ENCODE data around the gene TBC1D12.

The TBC1D12 gene

GRCh38 chr10:94420516-94420915, 18.2 kb downstream of the TBC1D12 start:
- no peak for DNase-seq
- Mint-ChIP-seq H3K27ac (no peak overlapping the region), H3K4me3 (no peak overlapping the region), H3K4me1 (no peaks in the 10 kb centered on the region), H3K36me3 (no peaks in the 10 kb centered on the region), H3K9me3 (no peaks in the 10 kb centered on the region), H3K27me3 (peaks cover 4% of the 10 kb centered on the region)
- CTCF ChIA-PET = no interaction called here

- CTCF ChIA-PET = no interaction called here
- H3K27ac Mint-ChIP-seq = no peak overlapping the region
- no peak for DNase-seq
- no peaks in the 10 kb centered on the region for H3K9me3 Mint-ChIP-seq
- H3K4me3 Mint-ChIP-seq = no peak overlapping the region
- no peaks in the 10 kb centered on the region for H3K4me1 Mint-ChIP-seq
- no peaks in the 10 kb centered on the region for H3K36me3 Mint-ChIP-seq
- H3K27me3 Mint-ChIP-seq = peaks cover 4% of the 10 kb centered on the region
Observed at GRCh38 chr10:94420998-94421528, 18.7 kb downstream of the TBC1D12 start.

DNA sequence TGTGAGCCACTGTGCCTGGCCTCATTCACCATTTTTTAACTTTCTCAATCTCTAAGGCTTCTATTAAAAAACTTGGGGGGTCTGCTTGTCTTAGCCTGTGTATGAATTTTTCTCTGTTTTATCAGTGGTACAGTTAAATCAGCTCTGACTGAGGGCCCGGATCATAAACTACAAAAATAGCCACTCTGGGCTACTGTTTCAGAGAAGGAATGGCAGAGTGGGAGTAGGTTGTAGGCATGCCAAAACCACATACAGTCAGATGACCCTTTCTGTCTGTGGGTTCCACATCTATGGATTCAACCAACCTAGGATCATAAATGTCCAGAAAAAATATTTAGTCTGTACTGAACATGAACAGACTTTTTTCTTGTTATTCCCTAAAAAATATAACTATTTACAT, 21.3 kb downstream of the TBC1D12 start:
- CTCF ChIA-PET = no interaction called here
- DNase-seq = no peak
- no peak overlapping the region for H3K27ac Mint-ChIP-seq
- no peaks in the 10 kb centered on the region for H3K9me3 Mint-ChIP-seq
- no peaks in the 10 kb centered on the region for H3K4me1 Mint-ChIP-seq
- H3K36me3 Mint-ChIP-seq = no peaks in the 10 kb centered on the region
- H3K27me3 Mint-ChIP-seq = no peaks in the 10 kb centered on the region
- no peak overlapping the region for H3K4me3 Mint-ChIP-seq

GRCh38 chr10:94424714-94425337, 22.5 kb downstream of the TBC1D12 start:
- CTCF ChIA-PET = no interaction called here
- Mint-ChIP-seq H3K4me3 (no peak overlapping the region), H3K27ac (no peak overlapping the region), H3K4me1 (no peaks in the 10 kb centered on the region), H3K36me3 (no peaks in the 10 kb centered on the region), H3K9me3 (no peaks in the 10 kb centered on the region), H3K27me3 (no peaks in the 10 kb centered on the region)
- DNase-seq = no peak

DNA sequence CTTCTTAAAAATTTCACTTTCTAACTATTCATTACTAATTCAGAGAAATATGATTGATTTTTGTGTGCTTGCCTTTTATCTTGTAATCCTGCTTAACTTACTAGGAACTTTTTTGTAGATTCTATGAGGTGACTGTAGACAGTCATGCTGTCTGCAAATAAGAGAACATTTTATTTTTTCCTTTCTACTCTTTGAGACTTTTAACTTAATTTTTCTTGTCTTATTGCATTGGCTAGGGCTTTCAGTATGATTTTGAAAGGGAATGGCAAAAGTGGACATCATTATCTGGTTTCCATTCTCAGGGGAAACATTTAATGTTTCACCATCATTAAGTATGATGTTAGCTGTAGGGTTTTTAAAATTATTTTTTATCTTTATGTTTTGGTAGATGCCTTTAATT, 23.6 kb downstream of the TBC1D12 start:
- Mint-ChIP-seq H3K4me1 (no peaks in the 10 kb centered on the region), H3K27ac (no peak overlapping the region), H3K27me3 (no peaks in the 10 kb centered on the region), H3K36me3 (no peaks in the 10 kb centered on the region), H3K9me3 (no peaks in the 10 kb centered on the region), H3K4me3 (no peak overlapping the region)
- DNase-seq = no peak
- CTCF ChIA-PET = no interaction called here

- no peaks in the 10 kb centered on the region for H3K36me3 Mint-ChIP-seq
- no peaks in the 10 kb centered on the region for H3K4me1 Mint-ChIP-seq
- no peak overlapping the region for H3K27ac Mint-ChIP-seq
- CTCF ChIA-PET = no interaction called here
- no peak overlapping the region for H3K4me3 Mint-ChIP-seq
- no peaks in the 10 kb centered on the region for H3K9me3 Mint-ChIP-seq
- no peak for DNase-seq
- no peaks in the 10 kb centered on the region for H3K27me3 Mint-ChIP-seq
Observed at GRCh38 chr10:94427166-94427565, 24.8 kb downstream of the TBC1D12 start.

DNA sequence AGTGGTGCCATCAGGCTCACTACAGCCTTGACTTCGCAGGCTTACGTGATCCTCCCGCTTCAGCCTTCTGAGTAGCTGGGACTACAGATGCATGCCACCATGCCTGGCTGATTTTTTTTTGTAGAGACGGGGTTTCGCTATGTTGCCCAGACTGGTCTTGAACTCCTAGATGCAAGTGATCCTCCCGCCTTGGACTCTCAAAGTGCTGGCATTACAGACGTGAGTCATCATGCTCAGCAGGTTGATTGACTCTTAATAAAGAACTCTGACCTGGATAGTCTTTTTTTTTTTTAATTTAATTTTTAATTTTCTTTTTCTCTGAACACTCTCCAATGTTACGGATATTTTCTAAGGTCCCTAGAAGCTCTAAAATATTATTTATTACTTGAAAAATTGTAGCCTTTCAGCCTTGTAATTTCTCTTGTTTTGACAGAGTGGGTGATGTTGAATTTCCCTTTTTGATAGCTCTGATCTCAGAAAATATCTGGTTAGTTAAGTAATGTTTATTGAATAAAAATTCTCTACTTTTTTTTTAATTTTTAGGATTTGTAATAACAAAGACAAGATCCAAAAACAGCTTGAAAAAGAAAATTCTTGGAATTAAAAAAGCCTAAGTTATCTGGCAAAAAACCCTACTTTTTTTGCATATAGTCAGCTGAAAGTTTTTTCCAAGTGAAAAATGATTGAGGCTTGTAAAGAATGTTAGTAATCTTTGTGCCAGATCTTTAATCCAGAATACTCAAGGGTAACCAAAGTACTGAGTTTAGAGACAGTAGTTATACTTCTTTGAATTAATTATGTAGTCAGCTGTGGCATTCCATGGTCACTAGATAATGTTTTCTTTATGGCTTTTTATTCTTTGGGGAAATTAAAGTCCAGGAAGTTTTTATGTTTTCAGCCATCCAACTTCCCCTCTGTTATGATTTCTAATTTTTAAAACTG, 26.7 kb downstream of the TBC1D12 start:
- CTCF ChIA-PET = interaction anchor here (0.7 kb wide), 1 partner anchor 99 kb away, joined by 3 read pairs; no protein-coding TSS in a partner anchor
- Mint-ChIP-seq H3K9me3 (no peaks in the 10 kb centered on the region), H3K4me3 (no peak overlapping the region), H3K4me1 (no peaks in the 10 kb centered on the region), H3K27ac (no peak overlapping the region), H3K36me3 (no peaks in the 10 kb centered on the region), H3K27me3 (no peaks in the 10 kb centered on the region)
- no peak for DNase-seq

- no peak overlapping the region for H3K27ac Mint-ChIP-seq
- no peak for DNase-seq
- H3K27me3 Mint-ChIP-seq = no peaks in the 10 kb centered on the region
- H3K4me1 Mint-ChIP-seq = no peaks in the 10 kb centered on the region
- H3K9me3 Mint-ChIP-seq = no peaks in the 10 kb centered on the region
- CTCF ChIA-PET = no interaction called here
- no peaks in the 10 kb centered on the region for H3K36me3 Mint-ChIP-seq
- H3K4me3 Mint-ChIP-seq = no peak overlapping the region
Observed at GRCh38 chr10:94430701-94431100, 28.4 kb downstream of the TBC1D12 start.

DNA sequence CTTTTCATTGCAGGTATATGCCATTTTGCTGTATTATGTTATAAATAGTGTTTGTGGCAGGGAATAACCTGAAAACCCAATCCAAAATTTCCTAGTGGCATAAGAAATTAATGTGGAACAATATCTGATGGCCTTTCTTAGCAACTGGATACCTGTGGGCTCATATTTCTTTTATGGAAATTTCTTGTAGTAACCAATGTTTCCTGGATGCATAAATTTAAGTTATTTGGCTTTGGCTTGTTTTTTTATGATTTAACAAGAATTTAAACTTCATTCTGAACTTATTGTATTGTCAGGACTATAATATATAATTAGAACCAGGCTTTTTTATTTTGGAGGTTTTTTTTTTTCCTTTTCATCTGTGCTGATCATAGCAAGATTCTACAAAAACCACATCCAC, 30.1 kb downstream of the TBC1D12 start:
- H3K9me3 Mint-ChIP-seq = peaks cover 2% of the 10 kb centered on the region
- no peaks in the 10 kb centered on the region for H3K36me3 Mint-ChIP-seq
- DNase-seq = no peak
- no peak overlapping the region for H3K4me3 Mint-ChIP-seq
- no peak overlapping the region for H3K27ac Mint-ChIP-seq
- no peaks in the 10 kb centered on the region for H3K4me1 Mint-ChIP-seq
- CTCF ChIA-PET = no interaction called here
- H3K27me3 Mint-ChIP-seq = no peaks in the 10 kb centered on the region

GRCh38 chr10:94439275-94439861, 37.0 kb downstream of the TBC1D12 start:
- CTCF ChIA-PET = no interaction called here
- Mint-ChIP-seq H3K9me3 (peaks cover 5% of the 10 kb centered on the region), H3K4me1 (no peaks in the 10 kb centered on the region), H3K36me3 (no peaks in the 10 kb centered on the region), H3K4me3 (no peak overlapping the region), H3K27me3 (peaks cover 3% of the 10 kb centered on the region), H3K27ac (no peak overlapping the region)
- DNase-seq = no peak

DNA sequence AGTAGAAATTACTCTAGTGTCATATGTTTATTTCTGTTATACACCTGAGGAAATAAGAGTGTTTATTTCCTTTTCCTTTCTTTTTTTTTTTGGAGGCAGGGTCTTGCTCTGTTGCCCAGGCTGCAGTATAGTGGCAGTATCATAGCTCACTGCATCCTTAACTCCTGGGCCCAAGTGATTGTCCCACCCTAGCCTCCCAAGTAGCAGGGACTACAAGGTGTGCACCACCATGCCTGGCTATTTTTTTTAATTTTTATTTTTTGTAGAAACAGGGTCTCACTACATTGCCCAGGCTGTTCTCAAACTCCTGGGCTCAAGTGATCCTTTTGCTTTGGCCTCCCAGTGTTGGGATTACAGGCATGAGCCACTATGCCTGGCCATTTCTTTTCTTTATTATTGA, 37.8 kb downstream of the TBC1D12 start:
- no peak overlapping the region for H3K27ac Mint-ChIP-seq
- CTCF ChIA-PET = no interaction called here
- DNase-seq = no peak
- H3K4me3 Mint-ChIP-seq = no peak overlapping the region
- H3K4me1 Mint-ChIP-seq = no peaks in the 10 kb centered on the region
- H3K27me3 Mint-ChIP-seq = peaks cover 3% of the 10 kb centered on the region
- H3K36me3 Mint-ChIP-seq = no peaks in the 10 kb centered on the region
- H3K9me3 Mint-ChIP-seq = peaks cover 5% of the 10 kb centered on the region

GRCh38 chr10:94443047-94443446, 40.7 kb downstream of the TBC1D12 start:
- peaks cover 3% of the 10 kb centered on the region for H3K27me3 Mint-ChIP-seq
- H3K4me3 Mint-ChIP-seq = no peak overlapping the region
- DNase-seq = no peak
- H3K27ac Mint-ChIP-seq = no peak overlapping the region
- no peaks in the 10 kb centered on the region for H3K4me1 Mint-ChIP-seq
- H3K9me3 Mint-ChIP-seq = no peaks in the 10 kb centered on the region
- CTCF ChIA-PET = interaction anchor here (0.9 to 2.6 kb wide), 2 partner anchors 123 to 162 kb away, joined by 3 to 6 read pairs; no protein-coding TSS in a partner anchor
- H3K36me3 Mint-ChIP-seq = no peaks in the 10 kb centered on the region

DNA sequence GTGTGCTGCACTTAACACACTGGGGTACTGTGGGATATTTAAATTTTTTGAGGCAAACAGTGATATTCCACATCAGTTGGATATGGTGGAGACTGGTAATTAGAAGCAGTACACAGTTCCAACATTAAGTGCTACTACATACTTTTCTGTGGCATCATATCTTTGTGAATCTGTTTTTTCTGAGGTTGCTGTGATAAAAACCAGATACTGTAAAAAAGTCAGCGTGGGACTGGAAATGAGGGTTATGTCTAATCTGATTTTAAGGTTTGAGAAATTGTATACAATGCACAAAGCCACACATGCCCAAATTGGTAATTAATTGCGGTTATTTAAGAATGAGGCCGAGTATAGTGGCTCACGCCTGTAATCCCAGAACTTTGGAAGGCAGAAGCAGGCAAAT, 41.2 kb downstream of the TBC1D12 start:
- Mint-ChIP-seq H3K36me3 (no peaks in the 10 kb centered on the region), H3K4me1 (no peaks in the 10 kb centered on the region), H3K4me3 (no peak overlapping the region), H3K27me3 (peaks cover 3% of the 10 kb centered on the region), H3K27ac (no peak overlapping the region), H3K9me3 (no peaks in the 10 kb centered on the region)
- DNase-seq = no peak
- CTCF ChIA-PET = interaction anchor here (0.6 to 2.6 kb wide), 10 partner anchors 9 to 683 kb away, joined by 3 to 11 read pairs (median 4); no protein-coding TSS in a partner anchor

DNA sequence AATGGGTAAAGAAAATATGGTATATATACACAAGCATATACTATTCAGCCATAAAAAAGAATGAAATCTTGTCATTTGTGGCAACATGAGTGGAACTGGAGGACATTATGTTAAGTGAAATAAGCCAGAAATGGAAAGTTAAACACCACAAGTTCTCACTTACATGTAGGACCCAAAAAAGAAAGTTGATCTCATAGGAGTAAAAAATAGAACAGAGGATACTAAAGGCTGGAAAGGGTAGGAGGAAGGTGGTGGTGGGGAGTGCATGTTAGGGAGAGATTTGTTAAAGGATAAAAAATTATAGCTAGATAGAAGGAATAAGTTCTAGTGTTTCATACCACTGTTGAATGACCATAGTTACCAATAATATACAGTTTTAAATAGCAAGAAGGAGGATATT, 48.4 kb downstream of the TBC1D12 start:
- Mint-ChIP-seq H3K36me3 (no peaks in the 10 kb centered on the region), H3K27ac (no peak overlapping the region), H3K4me1 (no peaks in the 10 kb centered on the region)

More for the DNA sequence above, 48.4 kb downstream of the TBC1D12 start:
- H3K27me3 Mint-ChIP-seq = no peaks in the 10 kb centered on the region
- CTCF ChIA-PET = no interaction called here
- H3K4me3 Mint-ChIP-seq = no peak overlapping the region
- no peak for DNase-seq
- no peaks in the 10 kb centered on the region for H3K9me3 Mint-ChIP-seq
